ENCODE results near the gene SF3B3. TPM values are rescaled to one million over a fixed set of nuclear protein-coding genes. Genes with fewer than 3 reads are reported as not detected.

Gene SF3B3
- 100 to 1,000 TPM; 361 to 418 (median 369) TPM for polyA plus RNA-seq (ENCODE audit: insufficient read length in 4 of 4)

DNA sequence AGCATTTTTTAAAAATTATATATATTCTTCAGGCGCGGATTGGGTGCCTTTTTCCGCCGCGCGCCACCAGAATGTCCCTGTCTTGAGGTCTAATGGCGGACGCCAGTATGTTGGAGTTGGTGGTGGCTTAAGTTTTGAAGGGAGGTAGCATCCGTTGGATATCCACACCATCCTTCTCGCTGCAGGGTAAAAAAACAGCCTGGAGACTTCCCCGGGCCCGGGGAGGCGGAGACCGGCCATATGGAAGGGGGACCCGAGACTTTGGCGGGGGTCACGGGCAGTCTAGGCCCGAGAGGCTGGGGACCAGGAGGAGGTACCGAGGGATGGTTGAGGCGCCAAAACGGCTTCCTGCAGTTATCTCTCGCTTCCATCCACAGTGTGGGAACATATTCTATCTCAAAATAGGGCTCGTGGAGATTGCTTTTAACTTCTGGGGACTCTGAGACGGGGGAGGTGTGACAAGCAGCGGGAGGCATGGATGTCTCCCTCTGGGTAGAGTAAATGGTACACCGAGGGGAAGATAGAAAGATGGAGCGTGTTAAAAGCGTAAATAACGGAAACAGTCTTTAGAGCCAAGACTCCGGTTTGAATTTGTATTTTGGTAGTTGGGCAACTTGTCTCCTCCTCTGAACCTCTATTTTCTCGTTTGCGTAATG is at the start of gene SF3B3:
SF3B3 (plus strand) TSS at position 74 of the 656 bp plus-strand sequence. CDS start 2,841 bp downstream, outside the sequence.
- peak in 3 of 4 donors; percentile 33 to 83 (median 64) for DNase-seq (ENCODE audit: low read depth in 4 of 4, low spot score in 3 of 4)

DNA sequence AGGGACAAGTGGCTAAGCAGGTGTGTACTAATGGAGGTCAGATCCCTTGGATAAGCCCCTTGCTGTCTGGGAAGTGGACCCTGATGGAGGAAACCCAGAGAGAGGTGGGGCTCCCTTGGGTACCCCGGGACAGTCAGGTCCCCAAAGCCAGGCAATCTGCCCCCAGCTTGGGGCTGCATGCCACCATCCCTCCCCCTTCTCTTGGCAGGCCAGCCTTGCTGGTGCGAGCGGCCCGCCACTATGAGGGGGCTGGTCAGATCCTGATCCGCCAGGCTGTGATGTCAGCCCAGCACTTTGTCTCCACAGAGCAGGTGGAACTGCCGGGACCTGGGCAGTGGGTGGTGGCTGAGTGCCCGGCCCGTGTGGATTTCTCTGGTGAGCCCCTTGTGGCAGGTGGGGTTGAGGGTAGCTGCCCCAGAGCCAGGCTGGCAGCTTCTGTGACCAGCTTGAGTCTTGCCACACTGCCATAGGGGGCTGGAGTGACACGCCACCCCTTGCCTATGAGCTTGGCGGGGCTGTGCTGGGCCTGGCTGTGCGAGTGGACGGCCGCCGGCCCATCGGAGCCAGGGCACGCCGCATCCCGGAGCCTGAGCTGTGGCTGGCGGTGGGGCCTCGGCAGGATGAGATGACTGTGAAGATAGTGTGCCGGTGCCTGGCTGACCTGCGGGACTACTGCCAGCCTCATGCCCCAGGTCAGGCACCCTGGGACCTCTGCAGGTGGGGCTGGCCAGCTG is 49.1 kb upstream of the SF3B3 start:
- DNase-seq (ENCODE audit: low read depth in 4 of 4, low spot score in 3 of 4) = no peak

GRCh38 chr16:70475054-70475871 is 48.4 kb upstream of the SF3B3 start:
- DNase-seq (ENCODE audit: low read depth in 4 of 4, low spot score in 3 of 4) = no peak

GRCh38 chr16:70476272-70477020 is 47.2 kb upstream of the SF3B3 start:
- no peak for DNase-seq (ENCODE audit: low read depth in 4 of 4, low spot score in 3 of 4)

GRCh38 chr16:70478169-70478568 is 45.4 kb upstream of the SF3B3 start:
- no peak for DNase-seq (ENCODE audit: low read depth in 4 of 4, low spot score in 3 of 4)

GRCh38 chr16:70478912-70479341 is 44.7 kb upstream of the SF3B3 start:
- DNase-seq (ENCODE audit: low read depth in 4 of 4, low spot score in 3 of 4) = no peak

DNA sequence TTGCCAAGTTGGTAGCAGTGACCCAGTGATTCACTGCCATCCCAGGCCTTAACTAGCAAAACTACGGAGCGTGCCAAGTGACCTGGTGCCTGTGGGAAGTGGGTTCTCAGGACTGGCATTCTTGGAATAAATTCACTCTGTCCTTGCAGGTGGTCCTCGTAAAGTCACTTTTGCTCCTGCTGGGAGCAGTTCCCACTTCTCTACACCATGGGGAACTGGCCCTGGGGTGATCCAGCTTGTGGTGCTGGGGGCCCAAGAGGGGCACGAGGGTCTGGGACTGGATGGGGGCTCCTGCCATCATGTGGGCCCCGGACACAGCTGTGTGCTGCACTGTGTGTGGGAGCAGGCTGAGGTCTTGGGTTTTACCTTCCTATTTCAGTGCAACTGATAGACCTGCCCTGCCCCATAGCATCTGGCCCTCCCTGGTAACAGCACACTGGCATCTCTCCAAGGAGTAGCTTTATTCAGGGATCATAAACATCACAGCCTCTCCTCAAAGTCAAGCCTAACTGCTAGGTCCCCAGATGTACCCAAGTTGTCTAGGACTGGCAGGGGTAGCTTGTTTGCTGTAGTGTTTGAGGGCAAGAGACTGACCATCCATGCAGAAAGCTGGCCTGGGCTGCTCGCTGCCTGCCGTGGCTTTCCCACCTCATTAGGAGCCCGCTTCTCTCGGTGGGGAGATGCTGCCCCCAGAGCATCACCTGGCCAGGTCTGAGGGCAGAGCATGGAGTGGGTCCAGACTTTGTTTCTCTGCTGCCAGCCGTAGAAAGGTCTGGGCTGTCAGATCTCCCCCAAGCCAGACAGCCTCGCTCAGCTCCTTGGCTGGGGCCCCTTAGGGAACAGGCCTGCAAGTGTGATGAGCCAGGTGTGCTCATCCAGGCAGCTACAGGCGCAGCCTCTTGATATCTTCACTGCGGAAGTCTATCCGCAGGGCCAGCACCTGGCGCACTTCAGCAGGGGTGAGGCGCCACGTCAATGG is 43.2 kb upstream of the SF3B3 start:
- no peak for DNase-seq (ENCODE audit: low read depth in 4 of 4, low spot score in 3 of 4)

DNA sequence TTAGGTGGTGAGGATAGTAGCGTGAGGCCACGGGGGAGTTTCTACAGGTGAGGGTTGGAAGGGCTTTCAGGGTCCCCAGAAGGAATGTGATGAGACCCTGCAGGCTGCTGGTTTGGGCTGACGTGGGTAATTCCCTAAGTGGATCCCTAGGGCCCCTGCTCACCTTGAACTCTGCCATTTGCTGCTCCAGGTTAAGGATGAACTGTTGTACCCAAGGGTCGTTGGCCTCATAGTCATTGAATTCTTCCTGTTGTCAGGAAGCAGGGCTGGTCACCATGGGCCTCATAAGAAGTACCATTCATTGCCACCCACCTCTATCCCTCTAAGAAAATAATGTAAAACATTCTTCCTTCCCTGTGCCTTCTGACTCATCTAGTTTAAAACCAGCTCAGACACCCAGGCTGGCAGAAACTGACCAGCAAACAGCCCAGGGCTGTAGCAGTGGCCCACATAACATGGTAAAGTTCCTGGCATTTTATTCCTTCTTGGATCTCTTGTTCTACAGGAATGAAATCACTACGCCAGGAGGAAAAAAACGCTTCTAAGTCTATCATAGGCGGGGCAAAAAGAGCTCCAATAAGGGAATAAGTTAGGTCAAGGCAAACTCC is 41.6 kb upstream of the SF3B3 start:
- no peak for DNase-seq (ENCODE audit: low read depth in 4 of 4, low spot score in 3 of 4)

GRCh38 chr16:70482624-70483023 is 41.0 kb upstream of the SF3B3 start:
- no peak for DNase-seq (ENCODE audit: low read depth in 4 of 4, low spot score in 3 of 4)

GRCh38 chr16:70483426-70483825 is 40.2 kb upstream of the SF3B3 start:
- DNase-seq (ENCODE audit: low read depth in 4 of 4, low spot score in 3 of 4) = no peak

- no peak for DNase-seq (ENCODE audit: low read depth in 4 of 4, low spot score in 3 of 4)
Observed at GRCh38 chr16:70484867-70485266, 38.7 kb upstream of the SF3B3 start.

DNA sequence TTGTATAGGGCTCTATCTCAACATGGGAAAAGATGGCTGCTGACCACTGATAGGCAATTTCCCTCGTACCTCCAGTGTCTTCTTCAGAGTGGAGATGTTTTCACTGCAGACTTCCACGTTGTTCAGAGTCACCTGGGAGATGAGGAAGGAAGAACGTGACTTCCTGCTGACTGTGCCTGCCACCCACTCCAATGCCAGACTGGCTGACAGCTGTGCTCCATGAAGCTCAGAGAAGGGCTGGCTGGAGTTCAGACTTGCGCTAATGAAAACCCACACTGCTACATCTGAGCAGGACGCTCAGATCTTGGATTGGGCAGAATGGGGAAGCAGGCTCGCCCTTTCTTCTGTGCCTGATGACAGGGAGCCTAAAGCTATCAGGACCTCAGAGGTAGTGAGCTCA is 33.4 kb upstream of the SF3B3 start:
- no peak for DNase-seq (ENCODE audit: low read depth in 4 of 4, low spot score in 3 of 4)

- DNase-seq (ENCODE audit: low read depth in 4 of 4, low spot score in 3 of 4) = no peak
Observed at GRCh38 chr16:70493802-70494201, 29.8 kb upstream of the SF3B3 start.

GRCh38 chr16:70494202-70494770 is 29.3 kb upstream of the SF3B3 start:
- no peak for DNase-seq (ENCODE audit: low read depth in 4 of 4, low spot score in 3 of 4)

DNA sequence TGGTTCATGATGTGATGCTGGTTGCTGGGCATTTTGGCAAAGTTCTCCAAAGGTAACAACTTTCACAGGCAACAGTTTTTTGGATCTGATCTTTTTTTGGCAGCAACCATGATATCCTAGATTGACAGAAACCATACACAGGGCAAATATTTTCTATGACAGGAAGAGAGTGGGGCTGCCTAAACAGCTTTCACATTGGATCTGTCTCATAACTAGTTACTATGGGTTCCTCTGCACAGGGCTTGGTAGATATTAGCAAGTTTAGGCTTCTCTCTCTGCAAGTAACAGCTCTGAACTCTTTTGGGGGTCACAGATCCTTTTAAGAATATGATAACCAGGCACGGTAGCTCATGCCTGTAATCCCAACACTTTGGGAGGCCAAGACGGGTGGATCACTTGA is 28.8 kb upstream of the SF3B3 start:
- DNase-seq (ENCODE audit: low read depth in 4 of 4, low spot score in 3 of 4) = no peak

DNA sequence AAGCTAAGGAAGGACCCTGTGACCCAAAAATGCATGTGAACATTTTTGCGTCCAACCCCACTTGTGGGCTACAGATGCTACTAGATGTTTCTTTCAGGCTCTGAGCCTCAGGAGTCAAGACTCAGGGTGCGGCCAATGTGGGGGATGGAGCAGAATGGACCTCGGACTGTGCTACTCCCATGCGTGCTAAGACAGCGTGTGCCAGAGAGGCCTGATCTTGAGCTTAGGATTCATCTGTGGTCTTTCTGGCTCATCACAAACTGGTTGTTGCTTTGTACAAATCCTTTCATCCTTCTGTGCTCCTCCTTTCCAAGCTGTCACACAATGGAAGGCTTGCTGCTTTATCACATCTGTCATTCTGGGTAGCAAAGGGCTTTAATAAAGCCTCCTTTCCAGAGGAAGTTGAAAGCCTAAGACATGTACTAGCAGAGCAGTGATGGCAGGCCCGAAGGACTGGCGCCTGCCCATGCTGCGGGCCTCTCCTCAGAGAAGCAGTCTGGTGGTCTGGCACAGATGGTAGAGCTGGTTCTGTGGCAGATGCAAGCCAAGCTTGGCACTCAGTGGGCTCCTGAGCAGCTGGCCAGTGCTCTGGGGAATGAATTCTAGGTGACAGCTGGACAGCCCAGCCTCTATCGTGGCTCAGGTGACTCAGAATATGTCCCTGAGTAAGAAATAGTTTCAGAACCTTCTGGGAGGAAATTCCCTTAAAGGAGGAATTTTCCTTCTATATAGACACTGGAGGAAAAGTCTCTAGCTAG is 28.0 kb upstream of the SF3B3 start:
- no peak for DNase-seq (ENCODE audit: low read depth in 4 of 4, low spot score in 3 of 4)

- DNase-seq (ENCODE audit: low read depth in 4 of 4, low spot score in 3 of 4) = no peak
Observed at GRCh38 chr16:70496513-70496912, 27.1 kb upstream of the SF3B3 start.

DNA sequence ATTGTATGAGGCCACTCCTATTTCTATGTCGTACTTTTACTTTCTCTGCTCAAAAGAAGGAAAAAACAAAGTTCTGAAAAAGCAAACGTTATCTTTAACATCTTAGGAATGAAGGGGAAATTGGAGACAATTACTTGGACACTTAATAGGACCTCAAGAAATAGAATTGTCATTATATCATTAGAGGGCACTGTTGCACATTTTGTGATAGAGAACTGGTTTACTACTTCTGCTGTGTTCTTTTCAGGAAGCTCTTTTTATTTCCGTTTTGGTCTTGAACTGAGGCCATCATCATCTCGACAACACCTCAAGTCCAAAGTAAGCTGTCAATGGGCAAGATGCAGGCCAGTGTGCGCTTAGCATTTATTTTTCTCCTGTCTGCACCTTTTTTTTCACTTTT is 14.9 kb upstream of the SF3B3 start:
- no peak for DNase-seq (ENCODE audit: low read depth in 4 of 4, low spot score in 3 of 4)
